Mononuclear cell (primary cell): ENCODE data around the gene EIF4G1. TPM values are rescaled to one million over a fixed set of nuclear protein-coding genes. Genes with fewer than 3 reads are reported as not detected.

Experiments used
- total RNA-seq: library from RNA; depleted of rRNA; stranded (reverse); fragments of >200 nt; gene quantifications from one replicate; pipeline ENCODE4 v1.2.3, GENCODE V29; 2012

EIF4G1 gene
- total RNA-seq, 1 donor = 114 TPM

Other genes starting within 250 kb of the EIF4G1 start
- not detected for gene HTR3E, start 217.5 kb upstream of the EIF4G1 start, total RNA-seq
- gene EIF2B5, start 179.2 kb upstream of the EIF4G1 start, total RNA-seq = 41.0 TPM
- 18.3 TPM for gene DVL3, start 159.2 kb upstream of the EIF4G1 start, total RNA-seq
- 167 TPM for gene AP2M1, start 139.8 kb upstream of the EIF4G1 start, total RNA-seq
- gene ABCF3, start 128.4 kb upstream of the EIF4G1 start, total RNA-seq = 39.7 TPM
- gene VWA5B2, start 85.0 kb upstream of the EIF4G1 start, total RNA-seq = under 0.01 TPM
- 14.0 TPM for gene ALG3, start 65.6 kb upstream of the EIF4G1 start, total RNA-seq
- 0.52 TPM for gene EEF1AKMT4, start 64.9 kb upstream of the EIF4G1 start, total RNA-seq
- gene CAMK2N2, start 53.1 kb upstream of the EIF4G1 start, total RNA-seq = not detected
- gene ECE2, start 38.6 kb upstream of the EIF4G1 start, total RNA-seq = not detected
- 119 TPM for gene PSMD2, start 15.4 kb upstream of the EIF4G1 start, total RNA-seq
- 5.7 TPM for gene FAM131A, start 23.0 kb downstream of the EIF4G1 start, total RNA-seq
- gene CLCN2, start 47.0 kb downstream of the EIF4G1 start, total RNA-seq = 0.63 TPM
- 19.0 TPM for gene POLR2H, start 47.1 kb downstream of the EIF4G1 start, total RNA-seq
- gene THPO, start 63.6 kb downstream of the EIF4G1 start, total RNA-seq = not detected
- 0.31 TPM for gene CHRD, start 65.4 kb downstream of the EIF4G1 start, total RNA-seq
- 1.6 TPM for gene EPHB3, start 247.2 kb downstream of the EIF4G1 start, total RNA-seq